ENCODE data around the gene PEPD.
A peak's percentile ranks its signal among the peaks of the same experiment; 100 is the strongest.

Gene PEPD

GRCh38 chr19:33441277-33441699 lies 80.3 kb downstream of the PEPD start:
- no peak overlapping the region for H3K27ac ChIP-seq
- TF ChIP-seq CTCF (IDR thresholded peaks at IDR 0.05) (no peak), ZFX (IDR thresholded peaks at IDR 0.05; ENCODE audit: borderline replicate concordance) (no peak)

GRCh38 chr19:33440682-33441081 lies 80.9 kb downstream of the PEPD start:
- no peak overlapping the region for H3K27ac ChIP-seq
- no peak for TF ChIP-seq ZFX (IDR thresholded peaks at IDR 0.05; ENCODE audit: borderline replicate concordance)
- no peak for TF ChIP-seq CTCF (IDR thresholded peaks at IDR 0.05)

GRCh38 chr19:33440241-33440640 lies 81.3 kb downstream of the PEPD start:
- H3K27ac ChIP-seq = no peak overlapping the region
- TF ChIP-seq CTCF (IDR thresholded peaks at IDR 0.05) (no peak), ZFX (IDR thresholded peaks at IDR 0.05; ENCODE audit: borderline replicate concordance) (no peak)

GRCh38 chr19:33438987-33439781 lies 82.4 kb downstream of the PEPD start:
- TF ChIP-seq ZFX (IDR thresholded peaks at IDR 0.05; ENCODE audit: borderline replicate concordance) = no peak
- no peak for TF ChIP-seq CTCF (IDR thresholded peaks at IDR 0.05)
- no peak overlapping the region for H3K27ac ChIP-seq

- H3K27ac ChIP-seq = no peak overlapping the region
- TF ChIP-seq ZFX (IDR thresholded peaks at IDR 0.05; ENCODE audit: borderline replicate concordance) (no peak), CTCF (IDR thresholded peaks at IDR 0.05) (0 out of 2 replicates have a peak, but pooled peaks have one; percentile 9)
These were observed 83.5 kb downstream of the PEPD start for GRCh38 chr19:33437821-33438671.

GRCh38 chr19:33437393-33437820 lies 84.2 kb downstream of the PEPD start:
- no peak overlapping the region for H3K27ac ChIP-seq
- no peak for TF ChIP-seq CTCF (IDR thresholded peaks at IDR 0.05)
- no peak for TF ChIP-seq ZFX (IDR thresholded peaks at IDR 0.05; ENCODE audit: borderline replicate concordance)
